ENCODE measurements around the gene CBX3.
"Not testable (repeated sequence)": the region's sequence is repeated elsewhere in the genome, so short reads cannot be mapped to it uniquely, and the experiment has no call there.

The CBX3 gene

DNA sequence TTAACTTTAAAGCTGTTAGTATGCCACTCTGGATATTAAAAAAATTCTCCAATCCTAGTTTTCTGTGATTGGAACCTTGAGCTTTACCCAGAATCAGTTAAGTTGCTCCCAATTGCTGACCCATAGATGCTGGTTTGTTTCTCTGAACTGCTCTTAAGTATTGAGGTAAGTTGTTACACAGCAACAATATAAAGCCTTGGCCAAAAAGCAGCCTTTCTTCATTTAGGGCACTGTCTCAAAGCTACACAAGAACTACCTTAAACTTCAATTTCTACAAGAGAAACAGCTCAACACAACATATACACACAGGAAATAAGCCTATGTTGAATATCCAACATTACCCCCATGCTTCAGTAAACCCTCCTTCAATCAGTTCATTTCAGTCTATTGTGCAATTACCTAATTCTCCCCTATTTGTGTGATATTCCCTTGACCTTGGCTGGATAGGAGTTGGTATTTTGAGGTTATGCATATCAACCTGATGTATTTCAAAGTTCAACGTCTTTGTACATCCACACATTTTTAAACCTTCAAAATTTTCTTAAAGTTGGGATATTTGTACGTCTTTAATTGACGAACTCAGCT lies 12.5 kb upstream of the CBX3 start:
- no peak for DNase-seq

DNA sequence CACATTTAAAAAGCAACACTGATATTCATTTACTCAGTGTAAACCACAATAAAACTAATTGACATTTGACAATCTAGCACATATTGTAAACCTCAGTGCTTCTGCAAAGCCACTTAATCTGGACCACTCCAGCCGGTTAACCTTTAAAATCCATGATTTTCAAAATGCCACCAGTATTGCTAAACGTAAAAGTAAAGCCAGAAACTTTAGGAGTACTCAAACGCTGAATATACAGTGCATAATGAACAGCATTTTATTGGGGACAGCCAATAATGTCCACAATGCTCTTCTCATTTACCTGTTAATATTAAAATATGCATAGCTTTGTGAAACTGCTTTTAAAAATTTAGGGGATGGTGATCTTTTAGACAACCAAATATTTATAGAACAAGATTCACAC lies 11.8 kb upstream of the CBX3 start:
- no peak for DNase-seq

DNA sequence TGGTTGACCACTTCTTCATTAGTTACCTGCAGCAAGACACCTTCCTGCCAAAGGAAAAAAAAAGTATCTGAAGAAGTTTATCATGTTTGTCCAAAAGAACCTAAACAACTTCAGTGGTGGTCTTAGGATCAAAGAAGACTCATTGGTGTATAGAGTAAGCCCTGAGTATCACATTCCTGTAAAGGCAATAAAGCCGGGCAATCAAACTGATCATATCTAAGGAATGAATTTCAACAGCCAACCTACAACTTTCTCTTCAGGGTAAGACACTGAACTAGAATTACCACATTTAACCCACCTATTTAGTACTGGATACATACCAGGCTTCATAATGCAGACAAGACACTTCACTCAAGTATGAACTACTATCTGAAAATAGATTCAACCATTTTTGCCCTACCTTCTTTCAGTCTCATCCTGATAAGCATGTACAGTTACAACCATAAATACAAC lies 11.1 kb upstream of the CBX3 start:
- DNase-seq, result no peak

DNA sequence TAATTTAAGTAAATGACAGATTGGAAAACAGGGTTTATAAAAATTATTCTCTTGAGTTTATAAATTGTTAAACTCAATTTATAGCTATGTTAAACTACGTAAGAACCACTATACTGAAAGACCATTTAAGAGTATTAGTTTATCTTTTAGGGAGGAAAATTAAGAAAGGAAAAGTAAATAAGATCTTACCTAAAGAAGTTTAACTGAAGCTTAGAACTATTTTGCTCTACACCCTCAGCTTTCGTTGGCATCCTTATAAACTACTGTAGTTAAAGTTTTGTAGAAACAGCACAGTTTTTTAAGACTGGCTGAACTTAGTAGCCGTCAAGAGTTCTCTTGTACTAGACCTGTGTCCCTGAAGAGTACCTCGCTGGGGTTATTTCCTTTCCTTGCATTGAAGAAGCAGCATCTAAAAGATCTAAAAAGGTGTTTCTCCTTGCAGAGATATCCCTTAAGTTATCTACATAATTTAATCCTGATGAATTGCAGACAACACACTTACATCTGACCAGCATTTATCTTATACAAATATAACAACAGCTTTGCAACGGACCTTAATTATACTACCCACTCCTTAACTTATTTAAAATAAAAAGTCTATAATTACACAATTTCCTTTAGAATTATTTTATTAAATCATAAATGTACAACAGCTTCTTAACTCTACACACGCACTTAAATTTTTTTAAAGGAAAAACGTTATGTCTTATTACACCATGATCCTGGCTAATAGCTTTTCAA lies 10.1 kb upstream of the CBX3 start:
- DNase-seq, result no peak

DNA sequence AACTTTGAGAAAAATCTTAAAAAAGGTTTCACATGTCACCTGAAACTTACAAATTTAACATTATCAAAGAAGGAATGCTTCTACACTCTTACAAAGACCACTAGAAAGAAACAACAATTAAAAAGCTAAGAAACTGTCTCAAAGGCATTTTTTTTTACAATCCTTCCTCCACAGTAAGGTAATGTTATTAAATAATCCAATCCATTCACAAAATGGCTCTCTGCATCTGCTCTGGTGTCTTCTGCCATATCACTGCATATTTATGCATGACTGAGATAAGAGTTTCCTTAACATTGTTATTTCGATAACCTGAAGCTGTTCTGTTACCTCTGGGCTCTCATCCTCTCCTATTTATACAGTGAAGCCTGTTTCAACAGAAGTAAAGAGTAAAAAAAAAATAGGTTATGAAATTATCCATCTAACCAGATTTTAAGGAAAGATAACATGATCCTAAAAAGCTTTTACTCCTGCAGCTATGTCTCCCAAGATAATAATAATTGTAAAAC lies 9.5 kb upstream of the CBX3 start:
- DNase-seq, result no peak

DNA sequence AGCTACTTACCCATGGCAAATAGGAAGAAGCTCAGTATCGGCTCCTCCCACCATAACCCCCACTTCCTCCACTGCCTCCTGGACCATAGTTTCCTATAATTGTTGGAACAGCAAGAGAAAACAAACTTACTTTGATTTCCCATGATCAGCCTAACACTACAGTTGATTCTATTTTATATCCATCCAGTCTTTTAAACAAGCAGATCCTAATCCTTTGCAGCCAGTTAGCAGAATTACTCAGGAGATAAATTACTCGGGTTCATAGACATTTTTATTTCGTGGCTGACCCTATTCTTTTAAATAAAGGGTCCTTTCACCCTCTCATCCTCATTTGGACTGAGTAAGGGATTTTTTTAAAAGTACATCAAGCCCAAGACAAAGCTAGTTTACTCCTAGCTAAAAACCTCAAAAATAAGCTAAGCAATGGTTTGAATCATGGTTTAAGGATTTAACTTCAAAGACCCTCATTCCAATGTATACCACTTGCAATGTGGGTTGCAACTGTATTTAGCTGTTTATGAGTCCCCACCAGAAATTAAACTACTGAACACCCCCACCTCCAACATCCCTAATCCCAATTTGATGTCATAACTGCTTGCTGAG lies 9.0 kb upstream of the CBX3 start:
- no peak for DNase-seq

DNA sequence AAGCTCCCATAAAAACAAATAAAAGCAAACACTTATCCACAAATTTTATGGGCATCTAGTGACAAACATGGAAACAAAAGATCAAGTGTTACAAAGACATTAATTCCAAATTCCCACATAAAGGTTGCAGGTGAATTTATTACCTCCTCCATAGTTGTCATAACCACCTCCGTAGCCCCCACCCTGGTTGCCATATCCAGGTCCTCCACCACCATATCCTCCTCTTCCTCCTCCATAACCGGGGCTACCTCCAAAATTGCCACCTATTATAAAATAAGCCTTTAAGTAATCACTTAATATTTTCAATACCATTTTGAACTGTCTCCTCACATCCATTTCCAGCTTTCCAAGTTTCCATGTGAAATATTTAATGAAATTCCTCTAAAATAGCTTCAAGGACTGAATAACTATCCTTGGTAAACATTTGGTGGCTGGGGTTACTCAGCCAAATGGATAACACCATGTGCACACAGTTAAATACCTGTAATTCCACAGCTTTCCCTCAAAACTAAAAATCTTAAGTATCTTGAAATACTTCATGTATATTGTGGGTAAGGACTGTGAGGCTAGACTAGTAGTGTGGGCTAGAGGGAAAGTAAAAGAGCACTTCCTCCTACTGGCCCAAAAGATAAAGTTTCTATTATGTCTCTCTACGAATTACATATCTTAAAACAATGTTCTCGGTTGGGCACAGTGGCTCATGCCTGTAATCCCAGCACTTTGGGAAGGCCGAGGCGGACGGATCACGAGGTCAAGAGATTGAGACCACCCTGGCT lies 7.9 kb upstream of the CBX3 start:
- no peak for DNase-seq

DNA sequence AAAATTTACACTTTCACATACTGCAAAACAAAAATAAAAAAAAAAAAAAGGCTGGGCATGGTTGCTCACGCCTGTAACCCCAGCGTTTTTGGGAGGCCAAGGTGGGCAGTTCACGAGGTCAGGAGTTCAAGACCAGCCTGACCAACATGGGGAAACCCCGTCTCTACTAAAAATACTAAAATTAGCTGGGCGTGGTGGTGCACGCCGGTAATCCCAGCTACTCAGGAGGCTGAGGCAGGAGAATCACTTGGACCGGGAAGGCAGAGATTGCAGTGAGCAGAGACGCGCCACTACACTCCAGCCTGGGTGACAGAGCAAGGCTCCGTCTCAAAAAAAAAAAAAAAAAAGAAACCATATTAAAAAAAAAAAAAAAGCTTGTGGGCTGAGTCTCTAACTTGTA lies 6.8 kb upstream of the CBX3 start:
- not testable (repeated sequence) for DNase-seq

DNA sequence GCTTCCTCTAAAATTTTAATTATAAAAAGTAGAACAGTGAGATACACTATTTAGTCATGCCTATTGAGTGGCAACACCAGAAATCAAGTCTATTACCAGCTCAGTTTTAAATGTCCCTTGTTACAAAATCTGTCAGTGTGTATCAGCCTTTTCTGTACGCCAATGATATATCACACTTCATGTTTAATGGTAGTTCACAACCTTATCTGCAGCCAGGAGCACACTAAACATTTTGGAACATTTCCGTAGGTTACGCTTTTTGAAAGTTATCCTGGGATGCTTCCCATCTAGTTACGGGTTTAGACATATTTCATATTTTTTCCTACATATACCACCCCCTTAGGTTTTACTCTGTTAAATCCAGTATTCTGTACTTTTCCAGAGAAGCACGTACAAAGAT lies 6.4 kb upstream of the CBX3 start:
- no peak for DNase-seq

DNA sequence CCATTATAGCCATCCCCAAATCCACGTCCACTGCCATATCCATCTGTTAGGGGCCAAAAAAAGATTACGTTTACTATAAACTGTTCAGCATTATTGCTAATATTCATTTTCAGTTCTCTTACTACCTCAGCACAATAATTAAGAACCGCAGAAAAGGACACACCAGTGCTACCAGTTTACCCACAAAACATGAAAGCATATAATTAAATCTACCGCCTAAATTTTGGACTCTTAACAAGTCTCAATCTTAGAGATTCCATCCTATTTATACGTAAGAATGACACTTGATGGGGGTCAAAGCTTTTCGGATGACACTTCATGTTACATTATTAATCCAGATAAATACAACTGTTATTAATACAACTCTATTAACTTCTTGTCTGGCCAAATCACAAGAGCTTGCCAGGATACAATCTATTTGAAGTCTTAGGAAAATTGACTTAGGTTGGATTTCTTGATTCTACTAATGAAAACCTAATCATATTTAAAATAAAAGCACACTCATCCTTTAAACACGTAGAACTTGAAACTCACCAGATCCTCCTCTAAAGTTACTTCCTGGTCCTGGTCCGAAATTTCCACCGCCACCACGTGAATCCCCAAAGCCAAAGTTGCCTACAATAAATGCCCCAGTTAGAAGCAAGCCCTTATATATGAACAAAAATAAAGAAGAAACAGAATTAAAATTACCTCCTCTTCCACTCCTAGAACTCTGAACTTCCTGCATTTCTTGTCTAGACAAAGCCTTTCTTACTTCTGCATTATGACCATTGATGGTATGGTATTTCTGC lies 5.5 kb upstream of the CBX3 start:
- no peak for DNase-seq

DNA sequence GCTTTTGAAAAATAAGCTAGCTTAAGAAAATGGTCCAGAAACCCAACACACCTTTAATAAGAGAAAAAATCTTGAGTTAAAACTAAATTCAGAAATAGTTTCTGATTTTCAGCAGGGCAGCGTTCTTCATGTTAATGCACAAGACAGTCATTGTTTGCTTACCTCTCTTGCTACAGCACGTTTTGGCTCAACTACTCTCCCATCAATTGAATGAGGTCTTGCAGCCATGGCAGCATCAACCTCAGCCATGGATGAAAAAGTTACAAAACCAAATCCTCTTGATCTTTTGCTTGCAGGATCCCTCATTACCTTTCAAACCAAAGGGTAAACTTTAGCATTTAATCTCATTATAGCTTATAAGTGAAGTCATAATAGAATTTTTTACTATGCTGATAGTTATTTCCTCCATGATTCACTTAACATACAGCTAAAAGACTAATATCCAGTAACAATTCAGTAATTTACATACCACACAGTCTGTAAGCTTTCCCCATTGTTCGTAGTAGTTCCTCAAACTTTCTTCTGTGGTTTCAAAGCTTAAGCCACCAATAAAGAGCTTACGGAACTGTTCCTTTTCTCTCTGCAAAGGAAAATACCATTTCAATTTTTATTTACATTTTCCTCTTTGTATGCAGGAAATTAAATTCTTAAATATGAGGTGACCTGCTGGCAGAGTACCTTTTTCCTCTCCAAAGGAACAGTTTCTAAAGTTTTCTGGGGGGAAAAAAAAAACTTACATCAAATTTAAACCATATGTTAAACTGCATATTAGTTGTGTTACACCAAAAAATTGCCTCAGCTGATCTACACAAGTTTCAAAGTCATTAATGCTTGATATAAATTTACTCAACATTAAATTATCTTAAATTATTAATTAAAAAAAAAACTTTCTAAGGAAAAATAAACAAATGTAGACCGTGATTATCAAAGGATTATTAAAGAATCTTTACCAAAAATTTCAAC lies 4.1 kb upstream of the CBX3 start:
- DNase-seq, result no peak

DNA sequence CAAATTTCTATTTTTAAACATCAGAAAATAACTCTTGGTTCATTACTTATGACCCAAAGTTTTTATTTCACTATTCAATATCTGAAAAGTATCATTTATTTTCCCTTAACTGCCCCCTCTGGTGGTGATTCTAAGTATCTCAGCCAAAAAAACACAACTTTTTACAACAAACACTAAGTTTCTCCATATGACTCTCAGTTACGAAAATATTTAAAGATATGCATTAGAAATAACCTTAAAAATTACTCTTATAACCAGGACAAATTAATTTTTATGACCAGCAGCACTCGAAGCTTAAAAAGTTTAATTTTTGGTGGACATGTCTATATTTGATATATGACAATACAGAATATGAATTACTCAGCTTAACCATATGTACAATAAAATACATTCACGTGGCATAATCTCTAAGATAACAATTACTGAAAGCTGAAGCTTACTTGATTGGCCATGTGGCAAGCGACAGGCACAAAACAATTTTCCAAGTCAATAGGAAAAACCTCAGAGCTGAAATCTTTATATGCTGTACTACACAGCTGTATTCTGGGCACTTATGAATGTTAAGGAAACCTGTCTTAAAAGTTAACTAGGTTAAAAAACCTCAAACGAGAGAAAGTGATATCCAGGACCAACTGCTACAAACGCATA lies 3.3 kb upstream of the CBX3 start:
- DNase-seq, result peak; percentile 59

DNA sequence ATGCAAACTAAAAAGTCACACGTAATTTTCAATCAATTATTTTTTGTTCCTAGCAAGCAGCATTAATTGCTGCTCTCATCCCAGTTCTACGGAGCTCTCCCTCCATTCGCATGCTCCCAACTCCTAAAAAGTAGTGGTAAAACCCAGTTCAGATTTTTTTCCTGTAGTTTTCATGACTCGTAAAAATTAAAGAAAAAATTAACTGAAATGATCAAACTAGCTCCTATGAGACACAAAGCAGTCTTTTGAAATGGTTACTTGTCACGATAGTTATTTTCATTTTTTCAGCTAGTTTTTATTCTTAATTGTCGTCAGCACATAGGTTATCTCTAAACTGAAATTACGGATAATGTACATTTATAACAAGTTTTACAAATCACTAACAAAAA lies 2.8 kb upstream of the CBX3 start:
- no peak for DNase-seq

DNA sequence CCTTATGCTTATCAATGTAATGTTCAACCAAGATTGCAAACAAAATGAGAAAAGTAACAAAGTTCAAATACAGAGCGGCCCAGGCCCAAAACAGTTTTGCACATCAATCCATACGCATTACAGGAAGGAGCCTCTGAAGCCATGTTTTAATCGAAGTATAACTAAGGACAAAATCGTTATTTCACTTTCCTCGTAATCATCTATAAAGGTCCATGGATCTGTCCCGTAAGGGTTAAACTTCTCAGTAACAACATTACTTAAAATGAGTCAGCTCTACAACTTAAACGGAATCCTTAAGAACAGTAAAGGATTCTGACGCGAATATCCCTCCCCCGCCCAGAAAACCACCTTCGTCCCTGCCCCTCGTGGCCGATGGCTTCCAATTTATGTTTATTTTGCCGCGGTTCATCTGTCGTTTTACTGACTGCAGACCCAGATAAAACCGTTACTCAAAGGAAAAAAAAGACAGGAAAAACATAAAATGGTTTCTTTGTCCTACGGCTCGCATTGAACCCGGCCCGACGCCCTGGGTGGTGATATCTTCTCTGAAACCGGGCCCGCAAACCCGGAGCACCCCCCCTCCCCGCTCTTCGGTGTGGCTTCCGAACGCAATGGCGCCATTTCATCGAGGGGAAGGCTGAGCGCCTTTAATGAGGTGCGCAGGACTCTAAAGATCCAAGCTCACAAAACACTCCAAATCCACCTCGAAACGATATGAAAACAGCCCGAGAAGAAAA lies 2.1 kb upstream of the CBX3 start:
- peak; percentile 53 for DNase-seq

DNA sequence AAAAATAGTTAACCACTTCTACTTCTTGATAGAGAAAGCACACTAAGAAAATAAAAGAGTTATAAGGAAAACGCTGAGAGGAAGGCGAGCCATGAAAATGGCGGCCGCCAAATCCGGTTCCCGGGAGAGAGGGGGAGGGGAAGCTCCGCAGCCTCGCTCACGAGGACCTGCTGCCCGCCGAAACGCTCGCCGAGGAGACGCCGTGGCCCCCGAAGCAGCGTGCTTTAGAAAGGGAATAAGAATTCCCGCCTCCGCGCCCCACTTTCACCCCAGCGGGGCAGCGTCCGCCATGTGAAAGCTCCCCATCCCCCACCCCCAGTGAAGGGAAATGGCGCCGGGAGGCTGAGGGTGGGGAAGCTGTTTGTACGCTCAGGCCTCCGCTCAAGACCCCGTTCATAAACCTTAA lies 1.5 kb upstream of the CBX3 start:
- peak; percentile 92 for DNase-seq

DNA sequence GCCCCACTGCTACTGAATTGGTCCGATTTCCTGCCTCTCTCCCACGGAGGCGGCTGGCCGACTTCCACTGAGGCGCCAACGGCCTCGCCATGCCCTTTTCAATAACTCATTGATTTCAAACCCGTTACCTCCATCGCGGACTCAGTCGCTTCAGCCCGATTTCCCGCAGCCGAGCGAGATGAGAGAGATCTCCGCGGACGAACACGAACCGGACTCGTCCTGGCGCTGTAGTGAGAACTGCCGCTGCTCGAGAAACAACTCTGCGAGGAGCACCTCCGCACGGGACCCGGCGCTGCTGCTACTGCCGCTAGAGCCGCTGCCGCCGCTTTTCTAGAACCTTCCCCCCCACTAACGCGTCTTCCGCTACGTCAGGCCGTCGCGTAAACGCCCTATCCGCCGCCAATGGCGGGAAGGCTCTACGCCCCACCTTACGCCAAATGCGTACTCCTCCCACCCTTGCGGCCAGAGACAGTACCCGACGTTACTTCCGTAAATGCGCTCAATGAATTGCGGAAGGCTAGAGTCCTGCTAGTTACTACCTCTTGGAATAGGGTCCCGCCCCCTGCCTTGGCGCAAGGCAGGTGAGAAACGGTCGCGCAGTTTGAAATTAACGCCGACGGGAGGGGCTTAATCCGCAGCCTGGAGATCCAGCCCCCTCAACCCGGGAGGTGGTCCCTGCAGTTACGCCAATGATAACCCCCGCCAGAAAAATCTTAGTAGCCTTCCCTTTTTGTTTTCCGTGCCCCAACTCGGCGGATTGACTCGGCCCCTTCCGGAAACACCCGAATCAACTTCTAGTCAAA lies 900 bp upstream of the CBX3 start, which contains the start of gene HNRNPA2B1:
Gene HNRNPA2B1, minus strand, starts transcription at position 303 of the 803 bp plus-strand sequence. Its CDS starts 169 bp downstream, at position 134.
- DNase-seq, result peak; percentile 100

DNA sequence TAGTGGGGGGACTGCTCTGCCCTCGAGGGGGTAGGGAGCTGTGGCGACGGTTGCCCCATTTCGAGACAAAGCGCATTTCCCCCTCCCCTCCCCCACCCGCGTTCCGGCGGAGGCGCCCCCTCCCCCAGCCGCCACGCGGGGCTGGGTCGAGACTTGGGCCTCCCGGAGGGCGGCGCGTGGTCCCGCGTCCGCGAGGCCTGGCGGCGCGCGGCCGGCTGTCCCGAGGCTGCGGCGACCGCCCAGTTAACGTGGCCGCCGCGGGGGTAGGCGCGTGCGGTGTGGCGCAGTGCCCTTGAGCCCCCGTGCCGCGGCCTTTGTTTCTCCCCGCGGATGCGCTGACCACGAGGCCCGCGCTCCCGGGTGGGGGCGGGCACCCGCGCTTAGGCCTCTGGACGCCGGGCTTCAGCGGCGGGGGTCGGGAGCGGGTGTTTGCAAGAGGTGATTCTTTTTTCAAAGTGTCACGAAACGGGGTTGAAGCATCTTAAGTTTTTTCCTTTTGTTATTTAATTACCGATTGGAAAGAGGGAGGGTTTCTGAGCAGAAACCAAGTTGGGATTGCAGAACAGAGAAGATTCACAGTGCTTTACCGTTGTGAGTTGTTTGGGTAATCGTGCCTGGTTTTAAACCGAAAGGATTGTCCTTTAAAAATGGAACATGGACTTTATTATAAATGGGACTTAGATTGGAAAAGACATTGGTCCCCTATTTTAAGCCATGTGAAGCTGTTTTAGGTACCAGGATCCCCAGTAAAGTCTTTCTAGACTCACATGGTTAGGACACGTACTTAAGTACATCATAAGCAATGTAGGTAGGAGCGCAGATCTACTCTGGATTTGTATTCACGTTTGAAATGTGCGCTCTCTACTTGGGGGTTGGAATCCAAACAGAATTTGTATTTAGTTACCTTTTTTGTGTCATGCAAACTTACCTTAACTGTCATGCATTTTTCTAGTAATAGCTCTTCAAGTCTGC lies 760 bp downstream of the CBX3 start:
- DNase-seq, result peak; percentile 60

DNA sequence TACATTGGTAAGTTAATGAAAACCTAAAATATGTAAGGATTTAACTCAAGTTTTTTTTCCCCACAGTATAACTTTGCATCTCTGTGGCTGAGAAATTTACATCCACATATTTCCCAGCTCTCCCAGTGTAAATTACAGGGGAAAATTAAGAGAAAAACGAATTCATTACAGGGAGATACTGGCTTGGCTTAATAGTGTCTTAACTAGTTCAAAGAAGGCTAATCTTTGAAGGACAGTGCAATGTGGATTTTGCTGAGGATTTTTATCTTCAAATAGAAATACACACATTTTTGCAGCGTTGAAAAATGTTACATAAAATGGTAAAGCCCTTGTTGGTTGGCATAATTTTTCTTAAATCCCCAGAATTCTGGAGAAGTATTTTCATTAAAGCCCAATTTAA lies 1.5 kb downstream of the CBX3 start:
- DNase-seq, result no peak

Data from NCI-H1092 treated with DMSO at 0.1 percent for 48 hours (cell line).